Mesenteric fat pad (tissue), 1 donor: ENCODE results near the gene CLHC1. TPM values are rescaled to one million over a fixed set of nuclear protein-coding genes. Genes with fewer than 3 reads are reported as not detected.

ENCODE experiments used
- DNase-seq: peaks from one replicate; pipeline ENCODE4 v3.0.0-alpha.2; 2020; ENCODE audit warnings: low spot score
- total RNA-seq: library from RNA; stranded (reverse); fragmentation: NEBNext Ultra II Directional; extraction: Animal tissue kit (Norgen Biotek cat#: 25700); gene quantifications from one replicate; pipeline ENCODE4 v1.2.1, GENCODE V29; 2021
- donor health status: DM: yes; HTN: yes; CAD: no.

Gene CLHC1
- total RNA-seq, 1 donor from 2014 or later, result 5.2 TPM

DNA sequence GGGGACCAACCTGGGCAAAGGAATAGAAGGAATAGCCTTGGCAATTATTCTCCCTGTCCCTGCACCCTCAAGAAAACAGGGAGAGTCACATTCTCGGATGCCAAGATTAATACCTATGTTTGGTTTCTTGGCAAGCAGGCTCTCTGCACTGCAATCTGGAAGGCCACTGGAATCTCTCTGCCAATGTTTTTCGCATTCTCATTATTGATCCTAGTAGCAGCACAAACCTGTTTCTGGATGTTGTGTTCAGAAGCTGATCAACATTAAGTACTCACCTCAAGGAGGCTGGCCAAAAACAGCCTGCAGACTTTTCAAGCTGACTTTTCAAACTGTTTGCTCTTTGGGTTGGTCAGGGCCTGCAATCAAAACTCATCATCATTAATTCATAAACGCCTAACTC, 62.2 kb downstream of the CLHC1 start:
- no peak for DNase-seq

DNA sequence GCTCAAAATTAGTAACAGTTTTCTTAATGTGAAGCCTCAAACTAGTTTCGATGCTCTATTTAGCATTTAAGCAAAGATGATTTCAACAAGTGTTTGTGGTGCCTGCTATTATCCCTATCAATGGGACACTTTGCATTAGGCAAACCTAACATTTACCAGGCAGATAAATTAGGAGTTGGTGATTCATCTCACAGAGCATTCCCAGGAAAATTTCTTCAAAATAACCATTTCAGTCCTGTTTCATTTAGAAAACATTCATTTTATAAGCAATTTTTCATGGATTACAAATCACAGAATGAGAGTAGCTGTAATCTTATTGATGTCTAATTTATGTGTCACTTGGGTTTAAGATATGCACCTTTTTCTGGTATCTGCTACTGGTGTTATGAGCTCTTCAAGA, 62.7 kb downstream of the CLHC1 start:
- DNase-seq, result no peak

DNA sequence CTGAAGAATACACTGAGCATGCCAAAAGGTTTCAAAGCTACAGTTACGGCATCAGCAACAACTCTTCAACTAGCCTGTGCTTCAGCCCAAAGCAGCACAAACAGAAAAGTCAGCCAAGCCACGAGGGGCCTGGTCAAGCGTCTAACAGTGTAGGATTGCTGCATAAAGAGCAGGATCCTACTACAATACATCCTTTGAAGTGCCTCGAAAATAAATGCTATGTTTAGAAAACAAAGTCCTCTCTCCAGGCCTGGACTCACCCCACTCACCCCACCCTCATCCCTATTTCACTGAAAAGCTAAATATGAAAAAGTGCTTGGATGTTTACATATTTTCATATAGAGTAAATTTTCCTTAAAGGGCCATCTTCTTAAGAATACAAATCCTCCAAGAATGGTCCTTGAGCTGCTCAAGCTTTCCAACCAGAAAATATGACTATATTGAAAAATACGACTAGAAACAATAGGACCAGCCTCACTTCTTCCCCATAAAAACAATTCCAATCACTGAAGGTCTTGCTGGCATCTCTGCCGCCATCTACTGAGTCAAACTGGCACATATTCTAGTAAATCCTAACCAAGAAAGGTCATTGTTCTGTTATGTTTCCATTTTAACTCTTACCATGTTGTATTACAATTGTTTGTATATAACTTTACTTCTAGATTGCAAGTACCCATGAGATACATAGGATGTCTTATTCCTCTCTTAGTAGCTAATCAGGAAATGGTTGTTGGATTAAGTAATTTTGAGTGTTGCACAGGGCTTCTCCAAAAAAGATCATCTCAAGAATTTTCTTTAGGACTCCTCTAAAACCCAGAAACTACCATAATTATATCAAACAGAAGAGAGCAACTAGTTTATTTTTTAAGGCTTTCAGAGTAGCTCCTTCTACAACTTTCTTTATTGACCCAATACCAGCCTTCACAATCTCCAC, 63.6 kb downstream of the CLHC1 start:
- no peak for DNase-seq

- DNase-seq, result no peak
Measured at GRCh38 chr2:55165626-55166025, 66.5 kb downstream of the CLHC1 start.

DNA sequence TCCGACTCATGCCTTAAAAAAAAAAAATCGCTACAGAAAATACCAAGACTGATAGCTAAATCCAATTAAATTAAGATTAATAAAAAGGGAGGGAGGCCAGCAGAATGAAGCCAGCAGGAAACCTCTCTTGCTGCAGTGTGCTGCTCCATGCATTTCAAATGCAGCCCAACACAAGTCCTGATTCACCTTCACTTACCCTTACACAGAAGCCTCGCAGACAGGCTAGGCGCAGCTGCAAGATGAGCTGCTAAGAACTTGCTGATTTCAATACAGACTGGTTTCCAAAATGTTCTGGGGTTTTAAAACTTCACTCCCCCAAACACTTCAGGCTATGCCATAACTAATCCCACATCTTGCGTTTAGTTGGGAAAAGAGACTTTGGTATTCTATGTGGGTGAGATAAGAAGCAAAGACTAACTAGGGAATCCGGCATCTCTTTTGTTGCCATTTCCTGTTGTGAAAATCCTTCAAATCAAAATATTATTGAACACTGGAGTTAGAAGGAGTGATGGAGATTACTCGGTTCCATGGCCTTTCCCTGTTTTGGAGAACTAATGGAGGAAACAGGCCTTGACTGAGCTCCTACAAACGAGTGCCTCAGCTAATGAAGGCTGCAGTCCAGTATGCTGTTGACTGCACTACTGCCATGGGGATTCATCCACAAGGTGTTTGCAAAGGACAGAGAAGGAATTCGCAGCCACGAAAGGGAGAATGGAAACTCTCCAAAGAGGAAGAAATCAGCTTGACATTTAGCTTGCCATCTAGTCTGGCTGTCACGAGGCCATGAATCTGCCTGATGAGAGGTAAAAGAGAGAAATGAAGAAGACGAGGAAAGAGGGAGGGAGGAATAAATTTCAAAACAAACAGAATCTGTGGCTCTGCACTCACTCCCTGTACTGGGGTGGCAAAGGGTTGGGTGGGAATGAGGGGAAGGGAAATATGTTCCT, 67.3 kb downstream of the CLHC1 start:
- no peak for DNase-seq

GRCh38 chr2:55163941-55164390, 68.1 kb downstream of the CLHC1 start:
- no peak for DNase-seq

GRCh38 chr2:55163274-55163721, 68.8 kb downstream of the CLHC1 start:
- DNase-seq, result no peak

- no peak for DNase-seq
Measured at GRCh38 chr2:55162284-55163006, 69.6 kb downstream of the CLHC1 start.

DNA sequence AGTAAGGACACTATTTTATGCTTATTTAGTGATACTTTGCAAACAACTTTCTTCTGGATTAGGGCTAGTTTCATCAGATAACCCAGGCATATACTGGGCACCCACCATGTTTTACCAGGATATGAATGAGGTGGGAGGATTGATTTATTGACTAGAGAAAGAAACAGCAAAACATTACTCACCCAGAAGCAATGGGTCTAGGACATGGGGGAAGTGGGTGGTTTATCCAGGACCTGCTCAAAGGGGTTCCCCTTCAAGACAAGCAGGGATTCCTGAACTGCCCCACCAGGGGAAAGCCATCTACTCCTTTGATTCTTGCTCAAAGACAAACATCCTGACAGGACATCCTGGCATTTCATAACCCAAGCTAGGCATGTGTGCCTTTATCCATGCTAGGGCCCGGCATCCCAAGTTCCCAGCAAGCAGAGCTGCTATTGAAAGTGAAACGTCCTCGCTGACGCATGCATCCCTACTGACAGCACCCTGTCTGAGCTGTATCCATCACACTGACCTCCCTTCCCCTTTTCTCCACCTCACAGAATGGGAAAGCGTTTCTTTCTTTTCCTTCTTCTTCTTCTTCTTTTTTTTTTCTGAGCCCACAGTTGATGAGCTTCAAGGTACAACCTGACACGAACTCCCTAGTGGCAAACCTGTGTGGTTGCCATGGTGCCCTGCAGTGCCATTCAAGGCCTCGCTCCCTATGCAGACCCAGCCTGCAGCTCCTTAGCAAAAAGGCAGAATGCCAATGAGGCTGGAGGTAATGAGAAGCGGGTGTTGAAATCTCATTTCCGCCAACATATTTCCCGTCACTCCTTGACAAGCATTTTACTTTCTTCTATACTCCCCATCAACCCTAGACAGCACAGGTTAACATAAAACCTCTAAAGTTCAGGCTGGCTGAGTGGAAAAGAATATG, 70.5 kb downstream of the CLHC1 start:
- no peak for DNase-seq

- DNase-seq, result no peak
Measured at GRCh38 chr2:55160422-55160821, 71.7 kb downstream of the CLHC1 start.

DNA sequence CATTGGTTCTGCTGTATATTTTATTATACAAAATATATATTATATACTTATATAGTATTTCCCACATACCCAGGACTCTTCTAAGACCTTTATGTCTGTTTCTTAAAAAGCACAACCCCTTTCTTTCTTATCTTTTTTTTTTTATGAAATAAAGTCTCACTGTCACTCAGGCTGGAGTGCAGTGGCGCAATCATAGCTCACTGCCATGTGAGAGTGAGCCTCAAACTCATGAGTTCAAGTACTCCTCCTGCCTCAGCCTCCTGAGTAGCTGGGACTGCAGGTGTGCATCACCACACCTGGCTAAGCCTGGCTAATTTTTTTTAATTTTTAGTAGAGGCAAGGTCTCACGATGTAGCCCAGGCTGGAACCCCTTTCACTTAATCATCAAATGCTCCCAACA, 72.3 kb downstream of the CLHC1 start:
- DNase-seq, result no peak

DNA sequence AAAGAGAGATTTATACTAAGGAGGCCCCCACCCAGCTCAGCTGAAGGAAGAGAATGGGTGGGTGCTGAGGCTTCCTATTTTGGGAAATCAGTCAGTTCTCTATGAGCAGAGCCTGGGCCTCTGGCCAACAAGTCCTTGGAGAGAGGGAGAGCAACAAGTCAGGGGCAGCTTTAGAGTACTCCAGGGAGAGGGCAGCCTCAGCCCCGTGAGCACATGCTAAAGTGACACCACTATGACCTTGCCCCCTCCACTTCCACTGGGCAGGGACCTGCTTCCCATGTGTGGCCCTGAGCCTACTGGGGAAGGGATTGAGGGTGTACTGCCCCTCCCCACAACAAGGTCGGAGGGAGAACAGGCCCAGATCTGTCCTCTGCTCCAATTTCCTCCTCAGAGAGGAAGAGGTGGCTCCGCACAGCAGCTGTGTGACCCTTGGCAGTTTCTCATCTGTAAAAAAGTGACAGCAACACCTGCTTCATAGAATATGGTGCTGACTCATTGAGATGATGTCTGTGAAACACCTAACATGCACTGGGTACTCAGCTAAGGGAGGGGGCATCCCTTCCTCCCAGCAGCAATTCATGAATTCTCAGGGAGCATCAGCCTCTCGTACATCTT, 72.9 kb downstream of the CLHC1 start:
- no peak for DNase-seq

GRCh38 chr2:55158111-55158814, 73.8 kb downstream of the CLHC1 start:
- no peak for DNase-seq

GRCh38 chr2:55157474-55157884, 74.6 kb downstream of the CLHC1 start:
- no peak for DNase-seq

DNA sequence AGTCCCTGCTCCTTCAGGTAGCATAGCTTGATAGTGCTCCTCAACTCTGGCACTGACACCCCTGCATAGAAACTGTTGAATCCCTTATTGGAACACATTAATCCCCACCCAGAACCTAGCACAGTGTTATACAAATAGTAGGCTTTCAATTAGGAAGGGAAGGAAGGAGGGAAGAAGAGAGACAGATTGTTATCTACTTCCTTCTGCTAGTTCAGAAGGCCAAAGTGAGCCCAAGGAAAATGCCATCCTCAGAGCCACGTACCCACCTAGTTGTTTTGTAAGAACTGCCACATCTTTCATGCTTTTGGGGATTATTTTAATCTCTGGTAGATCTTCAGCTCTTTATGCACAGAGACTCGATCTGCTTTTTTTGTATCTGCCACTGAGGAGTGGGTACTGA, 75.1 kb downstream of the CLHC1 start:
- DNase-seq, result no peak

- no peak for DNase-seq
Measured at GRCh38 chr2:55156326-55156725, 75.8 kb downstream of the CLHC1 start.

GRCh38 chr2:55155764-55156281, 76.3 kb downstream of the CLHC1 start:
- no peak for DNase-seq

DNA sequence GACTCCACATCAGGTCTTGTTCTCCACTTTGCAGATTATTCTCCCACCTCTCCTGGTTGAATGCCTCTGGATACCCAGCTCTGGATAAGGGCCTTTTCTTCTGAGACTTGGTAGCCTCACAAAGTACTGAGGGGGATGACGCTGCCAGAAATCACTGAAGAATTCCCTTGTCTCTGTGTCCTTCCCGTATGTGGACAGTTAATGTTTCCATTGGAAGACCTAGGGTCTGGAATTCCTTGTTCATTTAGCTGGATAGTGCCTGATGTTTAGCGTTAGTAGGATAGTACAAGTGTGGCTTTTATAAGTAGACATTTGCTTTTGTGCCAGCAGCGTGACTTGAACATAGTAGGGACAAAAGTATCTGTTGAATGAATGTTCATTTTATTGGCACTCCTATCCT, 76.9 kb downstream of the CLHC1 start:
- no peak for DNase-seq

- no peak for DNase-seq
Measured at GRCh38 chr2:55154525-55155030, 77.5 kb downstream of the CLHC1 start.
